HepG2 (cell line): ENCODE data around the gene SRPRA. TPM values are rescaled to one million over a fixed set of nuclear protein-coding genes. Genes with fewer than 3 reads are reported as not detected.
A peak's percentile ranks its signal among the peaks of the same experiment; 100 is the strongest.

Source experiments
- AGO1 ChIP-seq: fragments of 200-400 bp; formaldehyde crosslinking; IDR thresholded peaks from 2 replicates; pipeline ENCODE4 v1.6.1; 2017; ENCODE audit warnings: mild to moderate bottlenecking, low read depth, low read length, moderate library complexity; ENCODE audit not compliant: poor library complexity, severe bottlenecking
- AGO2 ChIP-seq: fragments of 200-400 bp; formaldehyde crosslinking; optimal IDR thresholded peaks from 2 replicates; pipeline ENCODE3; 2017; ENCODE audit warnings: mild to moderate bottlenecking, low read depth, low read length, moderate library complexity
- BCL6 ChIP-seq: IDR thresholded peaks from 2 replicates; pipeline ENCODE4 v1.6.1; 2016; ENCODE audit warnings: missing genetic modification reagents, missing compliant biosample characterization
- CENPT ChIP-seq: sonication (generic); formaldehyde crosslinking; IDR thresholded peaks from 2 replicates; pipeline ENCODE4 v1.8.0; 2022; ENCODE audit warnings: low read depth, mild to moderate bottlenecking, moderate library complexity, missing genetic modification reagents
- DDIT3 ChIP-seq: sonication (generic); formaldehyde crosslinking; IDR thresholded peaks from 2 replicates; pipeline ENCODE4 v1.4.0; 2020; ENCODE audit warnings: mild to moderate bottlenecking, missing genetic modification reagents
- EED ChIP-seq: sonication (generic); formaldehyde crosslinking; IDR thresholded peaks from 2 replicates; pipeline ENCODE4 v1.5.0; 2020; ENCODE audit warnings: mild to moderate bottlenecking, missing genetic modification reagents
- GZF1 ChIP-seq: sonication (generic); formaldehyde crosslinking; IDR thresholded peaks from 2 replicates; pipeline ENCODE4 v1.5.1; 2020; ENCODE audit warnings: mild to moderate bottlenecking, missing genetic modification reagents
- HNRNPH1 ChIP-seq: fragments of 200-400 bp; formaldehyde crosslinking; optimal IDR thresholded peaks from 2 replicates; pipeline ENCODE3; 2017; ENCODE audit warnings: mild to moderate bottlenecking, low read depth, low read length
- IKZF5 ChIP-seq: IDR thresholded peaks from 2 replicates; pipeline ENCODE4 v1.6.1; 2018; ENCODE audit warnings: missing genetic modification reagents, mild to moderate bottlenecking, missing compliant biosample characterization
- KDM6A ChIP-seq: IDR thresholded peaks from 2 replicates; pipeline ENCODE4 v1.6.1; 2016; ENCODE audit warnings: low read depth
- KLF13 ChIP-seq: sonication (generic); formaldehyde crosslinking; IDR thresholded peaks from 2 replicates; pipeline ENCODE4 v1.4.0; 2020; ENCODE audit warnings: mild to moderate bottlenecking, missing genetic modification reagents
- MXD1 ChIP-seq: sonication (generic); formaldehyde crosslinking; IDR thresholded peaks from 2 replicates; pipeline ENCODE4 v1.4.0; 2020; ENCODE audit warnings: mild to moderate bottlenecking, missing genetic modification reagents
- NFAT5 ChIP-seq: sonication (generic); formaldehyde crosslinking; IDR thresholded peaks from 2 replicates; pipeline ENCODE4 v1.4.0; 2020; ENCODE audit warnings: missing genetic modification reagents
- NKX3-1 ChIP-seq: sonication (generic); formaldehyde crosslinking; IDR thresholded peaks from 2 replicates; pipeline ENCODE4 v1.5.0; 2020; ENCODE audit warnings: missing genetic modification reagents
- PAX8 ChIP-seq: sonication (generic); formaldehyde crosslinking; IDR thresholded peaks from 2 replicates; pipeline ENCODE4 v1.8.0; 2022; ENCODE audit warnings: mild to moderate bottlenecking, missing genetic modification reagents, borderline replicate concordance
- POLR2AphosphoS2 ChIP-seq: IDR thresholded peaks from 2 replicates; pipeline ENCODE4 v1.6.1; 2011; ENCODE audit warnings: low read depth, low read length, improper control_type of control experiment
- RAD51 ChIP-seq: fragments of 450-650 bp; IDR thresholded peaks from 2 replicates; pipeline ENCODE4 v1.6.1; 2016; ENCODE audit warnings: borderline replicate concordance
- STAG1 ChIP-seq: sonication (generic); formaldehyde crosslinking; IDR thresholded peaks from 2 replicates; pipeline ENCODE4 v1.4.0; 2020; ENCODE audit warnings: missing genetic modification reagents
- TGIF2 ChIP-seq: IDR thresholded peaks from 2 replicates; pipeline ENCODE4 v1.6.1; 2016; ENCODE audit warnings: control low read depth, missing compliant biosample characterization
- ZBTB34 ChIP-seq: sonication (generic); formaldehyde crosslinking; IDR thresholded peaks from 2 replicates; pipeline ENCODE4 v1.8.0; 2022; ENCODE audit warnings: mild to moderate bottlenecking, missing genetic modification reagents
- ZNF138 ChIP-seq: sonication (generic); formaldehyde crosslinking; IDR thresholded peaks from 2 replicates; pipeline ENCODE4 v1.5.0; 2020; ENCODE audit warnings: mild to moderate bottlenecking, low read depth, missing genetic modification reagents
- ZNF678 ChIP-seq: sonication (generic); formaldehyde crosslinking; IDR thresholded peaks from 2 replicates; pipeline ENCODE4 v1.4.0; 2020; ENCODE audit warnings: mild to moderate bottlenecking, missing genetic modification reagents
- polyA plus RNA-seq, 8 experiments: library from polyadenylated mRNA; depleted of rRNA in 3 of 8; stranded (reverse) in 7 of 8; unstranded in 1 of 8; fragments of >200 nt; fragmentation: Illumina TruSeq in 4 of 8; extraction: Trizol in 4 of 8; gene quantifications; 2 replicates each; pipeline versions ENCODE4 v1.2.1 to v1.2.3, GENCODE V29; 2011 to 2016; ENCODE audit warnings: low read depth in 4 of 8, missing spikeins in 1 of 8, mixed read lengths in 1 of 8; ENCODE audit not compliant: insufficient read depth in 1 of 8
- total RNA-seq, 5 experiments: library from RNA; depleted of rRNA; stranded (reverse); fragments of >200 nt; fragmentation: Illumina TruSeq; extraction: Trizol; gene quantifications; 2 replicates each; pipeline ENCODE4 v1.2.3, GENCODE V29; 2016; ENCODE audit warnings: low read depth in 1 of 5

Gene SRPRA
- total and polyA plus RNA-seq, 2 of the 13 experiments (the other 11 are each of a cell fraction or from before 2014, with no cell fraction given), result 27.7 to 64.6 TPM

- TF ChIP-seq NFAT5 (CRISPR knock-in tag), result peak; percentile 91
- peak; percentile 96 for TF ChIP-seq AGO2
- TF ChIP-seq EED (CRISPR knock-in tag), result 0 out of 2 replicates have a peak, but pooled peaks have one; percentile 56
- no peak for TF ChIP-seq PAX8 (CRISPR knock-in tag)
- 0 out of 2 replicates have a peak, but pooled peaks have one; percentile 60 for TF ChIP-seq ZBTB34 (CRISPR knock-in tag)
- TF ChIP-seq ZNF678 (CRISPR knock-in tag), result no peak
- TF ChIP-seq IKZF5, result peak; percentile 90
- TF ChIP-seq MXD1, result peak; percentile 85
- TF ChIP-seq POLR2AphosphoS2, result no peak
- peak; percentile 53 for TF ChIP-seq BCL6
- peak; percentile 63; the same call in 1 of the 2 replicates for TF ChIP-seq GZF1 (CRISPR knock-in tag)
- TF ChIP-seq ZNF138 (CRISPR knock-in tag), result no peak; the same call in 1 of the 2 replicates
- TF ChIP-seq STAG1 (CRISPR knock-in tag), result no peak; the same call in 1 of the 2 replicates
- no peak for TF ChIP-seq RAD51
- TF ChIP-seq HNRNPH1, result no peak
- no peak for TF ChIP-seq AGO1
- peak; percentile 54; the same call in 1 of the 2 replicates for TF ChIP-seq NKX3-1 (CRISPR knock-in tag)
- no peak for TF ChIP-seq DDIT3 (CRISPR knock-in tag)
- 0 out of 2 replicates have a peak, but pooled peaks have one; percentile 22 for TF ChIP-seq TGIF2
- TF ChIP-seq CENPT, result peak; percentile 88; the same call in 1 of the 2 replicates
- no peak for TF ChIP-seq KLF13 (CRISPR knock-in tag)
- no peak for TF ChIP-seq KDM6A (CRISPR knock-in tag)
Observed at GRCh38 chr11:126303623-126304456, 35.1 kb upstream of the SRPRA start, which contains the start of gene DCPS (continued).
